Cardiac fibroblast (primary cell): ENCODE data around the gene IL1RAPL2.

Experiments used
- DNase-seq, 2 donors: peaks; one replicate each; pipeline versions ENCODE4 v3.0.0 to v3.0.0-alpha.2; 2010; ENCODE audit warnings: low read depth in 2 of 2
- H3K4me3 ChIP-seq, 2 donors: replicated peaks in 1 of 2; 1 replicate in 1 of 2; 2 replicates in 1 of 2; pipeline ENCODE4 v1.5.1; 2011; ENCODE audit warnings: low read depth in 2 of 2, low read length in 2 of 2, mild to moderate bottlenecking in 2 of 2, moderate library complexity in 1 of 2
- CTCF ChIP-seq: IDR thresholded peaks from one replicate; pipeline ENCODE4 v1.5.1; 2011; ENCODE audit warnings: low read depth, mild to moderate bottlenecking, low read length, inconsistent platforms

IL1RAPL2 gene

GRCh38 chrX:105567082-105567481 lies 1001.1 kb downstream of the IL1RAPL2 start:
- no peak overlapping the region for H3K4me3 ChIP-seq
- peak in 1 of 2 donors; percentile 2 for DNase-seq
- no peak for TF ChIP-seq CTCF

DNA sequence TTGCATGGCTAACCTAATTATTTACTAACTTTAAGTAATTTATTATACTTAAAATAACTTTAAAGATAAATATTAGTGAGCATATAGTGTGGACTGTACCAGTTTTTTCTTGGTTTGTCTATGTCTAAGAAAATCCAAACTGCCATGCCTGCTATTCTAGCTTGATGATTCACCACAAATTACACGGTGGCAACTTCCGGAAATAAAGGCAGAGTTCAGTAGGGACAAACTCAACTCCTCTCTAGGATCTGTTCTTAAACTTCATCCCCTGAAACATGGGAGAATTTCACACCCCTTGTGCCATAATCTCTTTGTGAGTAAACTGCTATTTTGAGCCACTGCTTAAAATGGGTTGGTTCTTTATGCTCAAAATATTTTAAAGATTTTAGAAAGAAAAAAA lies 1042.7 kb downstream of the IL1RAPL2 start:
- TF ChIP-seq CTCF: no peak
- no peak overlapping the region for H3K4me3 ChIP-seq
- peak; percentile 1 to 9 for DNase-seq

DNA sequence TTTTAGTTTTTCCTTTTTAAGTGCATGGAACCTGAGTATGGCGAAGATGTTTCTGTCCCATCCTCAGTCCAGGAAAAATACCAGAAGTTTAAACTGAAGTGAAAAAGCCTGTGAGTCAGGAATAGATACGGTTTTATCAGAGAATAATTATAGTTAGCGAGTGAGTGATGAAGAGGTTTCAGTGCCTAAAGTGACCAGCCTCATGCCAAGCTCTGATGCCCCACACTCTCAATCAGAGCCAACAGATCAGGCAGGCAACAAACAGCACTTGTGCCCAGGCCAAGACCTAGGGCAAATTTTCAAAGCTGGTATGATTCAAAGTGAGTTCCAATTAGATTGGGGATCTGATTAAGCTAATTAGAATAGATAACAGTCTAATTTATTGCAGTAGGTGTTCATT lies 1043.5 kb downstream of the IL1RAPL2 start:
- H3K4me3 ChIP-seq: no peak overlapping the region
- no peak for TF ChIP-seq CTCF
- DNase-seq: no peak

GRCh38 chrX:105610411-105610810 lies 1044.4 kb downstream of the IL1RAPL2 start:
- peak in 1 of 2 donors; percentile 31 for DNase-seq
- no peak for TF ChIP-seq CTCF
- H3K4me3 ChIP-seq: no peak overlapping the region

GRCh38 chrX:105618393-105619101 lies 1052.5 kb downstream of the IL1RAPL2 start:
- no peak for TF ChIP-seq CTCF
- peak in 1 of 2 donors; percentile 2 for DNase-seq
- no peak overlapping the region for H3K4me3 ChIP-seq

DNA sequence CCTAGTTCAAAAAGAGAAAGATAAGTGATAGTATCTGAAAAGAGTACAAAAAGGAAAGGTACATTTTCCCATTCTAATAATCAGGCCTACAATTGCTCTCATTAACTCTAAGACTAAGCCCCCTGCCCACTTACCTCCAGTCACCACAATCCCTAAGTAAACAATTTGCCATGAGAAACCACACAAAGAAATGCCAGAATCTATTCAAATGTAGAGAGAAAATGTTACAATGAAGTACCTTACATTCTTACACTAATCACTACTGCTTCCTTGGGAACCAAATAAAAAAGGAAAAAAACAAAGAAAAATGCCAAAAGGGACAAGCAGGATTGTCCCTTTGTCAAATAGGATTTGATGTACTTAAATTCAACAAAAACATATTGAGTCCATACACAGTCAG lies 1068.2 kb downstream of the IL1RAPL2 start:
- TF ChIP-seq CTCF: no peak
- no peak for DNase-seq
- H3K4me3 ChIP-seq: no peak overlapping the region

DNA sequence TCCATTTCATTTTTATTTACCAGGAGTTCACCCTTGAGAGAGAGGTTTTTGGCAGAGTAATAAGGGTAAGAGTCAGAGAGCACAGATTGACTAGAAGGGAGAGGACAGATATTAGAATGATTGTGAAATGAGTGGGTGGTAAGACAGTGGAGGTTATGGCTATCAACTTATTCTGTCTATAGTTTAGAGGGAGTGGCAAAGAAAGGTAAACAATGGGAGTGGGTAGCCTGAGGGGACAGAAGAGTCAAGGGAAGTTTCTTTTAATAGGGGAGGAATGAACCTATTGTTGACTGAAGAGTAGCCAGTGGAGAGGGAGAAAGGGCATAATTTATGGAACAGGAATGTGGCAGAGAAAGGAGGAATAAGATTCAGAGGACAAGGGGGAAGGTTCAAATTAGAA lies 1069.8 kb downstream of the IL1RAPL2 start:
- no peak for DNase-seq
- no peak overlapping the region for H3K4me3 ChIP-seq
- no peak for TF ChIP-seq CTCF
